Measurements from ENCODE around the gene BRD8. TPM values are rescaled to one million over a fixed set of nuclear protein-coding genes. Genes with fewer than 3 reads are reported as not detected.

The BRD8 gene
- total RNA-seq, 4 donors from 2014 or later = 47.1 to 66.0 (median 50.2) TPM

DNA sequence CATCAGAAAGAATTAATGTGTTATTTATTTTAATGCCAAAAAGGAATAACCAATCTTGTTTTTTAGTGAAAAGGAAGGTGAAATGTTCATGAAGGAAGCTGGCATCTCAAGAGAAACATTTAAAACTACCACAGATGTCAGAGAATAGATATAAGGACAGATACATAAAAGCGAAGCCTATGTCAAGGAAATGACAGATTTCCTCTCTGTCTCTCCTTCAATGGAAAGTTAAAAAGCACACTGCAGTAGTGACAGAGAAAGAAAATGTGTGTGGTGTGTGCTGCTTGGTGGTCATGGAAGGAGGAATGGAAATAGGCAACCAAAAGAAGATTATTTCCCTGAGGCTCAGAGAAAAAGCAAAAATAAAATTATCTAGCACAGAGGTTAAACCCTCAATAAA lies 85.4 kb downstream of the BRD8 start:
- WGBS, 2 donors = 69 to 71% methylated on average over 1 of the region's 1 CpG
- Histone ChIP-seq H3K27ac (no peak overlapping the region), H3K4me1 (no peaks in the 10 kb centered on the region), H3K4me3 (no peak overlapping the region), H3K27me3 (no peaks in the 10 kb centered on the region), H3K9me3 (no peaks in the 10 kb centered on the region), H3K36me3 (no peaks in the 10 kb centered on the region)
- no peak for DNase-seq (ENCODE audit: low spot score in 2 of 2)
- TF ChIP-seq POLR2A (IDR thresholded peaks at IDR 0.05) (no peak), EP300 (IDR thresholded peaks at IDR 0.05) (no peak)
- TF ChIP-seq, protein P1, sequence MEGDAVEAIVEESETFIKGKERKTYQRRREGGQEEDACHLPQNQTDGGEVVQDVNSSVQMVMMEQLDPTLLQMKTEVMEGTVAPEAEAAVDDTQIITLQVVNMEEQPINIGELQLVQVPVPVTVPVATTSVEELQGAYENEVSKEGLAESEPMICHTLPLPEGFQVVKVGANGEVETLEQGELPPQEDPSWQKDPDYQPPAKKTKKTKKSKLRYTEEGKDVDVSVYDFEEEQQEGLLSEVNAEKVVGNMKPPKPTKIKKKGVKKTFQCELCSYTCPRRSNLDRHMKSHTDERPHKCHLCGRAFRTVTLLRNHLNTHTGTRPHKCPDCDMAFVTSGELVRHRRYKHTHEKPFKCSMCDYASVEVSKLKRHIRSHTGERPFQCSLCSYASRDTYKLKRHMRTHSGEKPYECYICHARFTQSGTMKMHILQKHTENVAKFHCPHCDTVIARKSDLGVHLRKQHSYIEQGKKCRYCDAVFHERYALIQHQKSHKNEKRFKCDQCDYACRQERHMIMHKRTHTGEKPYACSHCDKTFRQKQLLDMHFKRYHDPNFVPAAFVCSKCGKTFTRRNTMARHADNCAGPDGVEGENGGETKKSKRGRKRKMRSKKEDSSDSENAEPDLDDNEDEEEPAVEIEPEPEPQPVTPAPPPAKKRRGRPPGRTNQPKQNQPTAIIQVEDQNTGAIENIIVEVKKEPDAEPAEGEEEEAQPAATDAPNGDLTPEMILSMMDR (IDR thresholded peaks at IDR 0.05) = no peak

- Histone ChIP-seq H3K27ac (no peak overlapping the region), H3K9me3 (no peaks in the 10 kb centered on the region), H3K4me3 (no peak overlapping the region), H3K4me1 (no peaks in the 10 kb centered on the region), H3K27me3 (no peaks in the 10 kb centered on the region), H3K36me3 (no peaks in the 10 kb centered on the region)
- 62 to 79% methylated on average over 1 of the region's 1 CpG for WGBS, 2 donors
- no peak for DNase-seq (ENCODE audit: low spot score in 2 of 2)
- TF ChIP-seq EP300 (IDR thresholded peaks at IDR 0.05) (no peak), POLR2A (IDR thresholded peaks at IDR 0.05) (no peak)
- TF ChIP-seq, protein P1 (IDR thresholded peaks at IDR 0.05) = no peak
These were observed 86.1 kb downstream of the BRD8 start for GRCh38 chr5:138092301-138092700.

- no peaks in the 10 kb centered on the region for H3K27me3 ChIP-seq
- DNase-seq (ENCODE audit: low spot score in 2 of 2) = no peak
- TF ChIP-seq, protein P1 (IDR thresholded peaks at IDR 0.05) = no peak
- TF ChIP-seq EP300 (IDR thresholded peaks at IDR 0.05) (no peak), POLR2A (IDR thresholded peaks at IDR 0.05) (no peak)
- no peaks in the 10 kb centered on the region for H3K9me3 ChIP-seq
- H3K36me3 ChIP-seq = no peaks in the 10 kb centered on the region
- 88 to 93% methylated on average over 4 of the region's 4 CpGs for WGBS, 2 donors
- H3K27ac ChIP-seq = no peak overlapping the region
- no peaks in the 10 kb centered on the region for H3K4me1 ChIP-seq
- H3K4me3 ChIP-seq = no peak overlapping the region
These were observed 86.7 kb downstream of the BRD8 start for GRCh38 chr5:138091685-138092084.

Small RNAs within 50 kb of the gene (small RNA-seq; reads per million reads assigned to genes)
- gene RNU6-460P (not detected), gene RNU6-888P (not detected)

Other genes starting within 250 kb of the BRD8 start
- 10 to 100 TPM; 59.4 to 85.9 (median 72.3) TPM for gene FAM13B, start 145.6 kb downstream of the BRD8 start, total RNA-seq
- gene WNT8A, start 94.6 kb downstream of the BRD8 start, total RNA-seq = not detected
- 1 to 10 TPM in 3 of 4 donors, not detected in 1; 1.7 to 5.0 (median 2.7) TPM for gene NME5, start 39.2 kb downstream of the BRD8 start, total RNA-seq
- 1 to 10 TPM in 2 of 4 donors, under 1 TPM in 1, not detected in 1; 0.44 to 9.4 (median 2.1) TPM for gene KIF20A, start 482 bp upstream of the BRD8 start, total RNA-seq
- gene CDC23, start 34.7 kb upstream of the BRD8 start, total RNA-seq = 10 to 100 TPM; 13.1 to 17.6 (median 14.9) TPM
- gene GFRA3, start 96.0 kb upstream of the BRD8 start, total RNA-seq = 1 to 10 TPM; 1.8 to 5.9 (median 4.1) TPM
- gene CDC25C, start 153.2 kb upstream of the BRD8 start, total RNA-seq = under 1 TPM in 1 of 4 donors, not detected in 3; 0.60 TPM
- 10 to 100 TPM; 15.5 to 39.1 (median 21.6) TPM for gene FAM53C, start 159.6 kb upstream of the BRD8 start, total RNA-seq
- gene KDM3B, start 174.1 kb upstream of the BRD8 start, total RNA-seq = 10 to 100 TPM; 62.7 to 65.3 (median 62.9) TPM

Measured in tibial nerve (tissue), 4 donors.